HepG2 (cell line): Measurements from ENCODE around the gene OBP2A. TPM values are rescaled to one million over a fixed set of nuclear protein-coding genes. Genes with fewer than 3 reads are reported as not detected.
A peak's percentile ranks its signal among the peaks of the same experiment; 100 is the strongest.

Experiments used
- ATAC-seq: fragments of 200-7000 bp; cut with Tn5 transposase; 3 replicates; pipeline ENCODE4 v1.9.1; 2020; ENCODE audit warnings: mild to moderate bottlenecking, moderate library complexity
- BruUV-seq: library from RNA; stranded (reverse); fragments of 400-500 nt; replicated peaks from 2 replicates; lab custom pipeline; 2021; lab: Mats Ljungman, UMichigan
- CTCF ChIA-PET: fragments of 300-600 bp; formaldehyde crosslinking; extraction: SDS; loops from one replicate; lab custom pipeline; 2021; ENCODE audit warnings: low total read pairs, inconsistent platforms, low intra/inter-chr PET ratio; lab: Yijun Ruan, JAX
- POLR2A ChIA-PET: fragments of 350-600 bp; sonication (Branson Sonifier 250); formaldehyde crosslinking; loops from one replicate; lab custom pipeline; 2020; ENCODE audit warnings: antibody characterized with exemption, inconsistent platforms; lab: Yijun Ruan, JAX
- DNase-seq: peaks from one replicate; pipeline ENCODE4 v3.0.0-alpha.2; 2015; ENCODE audit warnings: low spot score
- FAIRE-seq: peaks from 3 replicates; lab custom pipeline; 2011; peaks lifted over from hg19 to GRCh38; lab: Jason Lieb, UNC
- H2AFZ ChIP-seq: one replicate; pipeline ENCODE4 v1.6.1; 2011; ENCODE audit warnings: low read length, inconsistent platforms
- H3K27ac ChIP-seq: fragments of 300-600 bp; 3 replicates; pipeline ENCODE4 v1.8.0; 2011; ENCODE audit warnings: mixed run types, mild to moderate bottlenecking, mixed read lengths, low read length, inconsistent platforms; ENCODE audit not compliant: insufficient read depth; ENCODE audit errors: extremely low read length
- H3K27me3 ChIP-seq, 2 experiments: fragments of 200-600 bp in 1 of 2; 2 replicates in 1 of 2; 3 replicates in 1 of 2; pipeline versions ENCODE4 v1.6.0 to v1.8.0; 2011; ENCODE audit warnings: low read length in 2 of 2, mild to moderate bottlenecking in 2 of 2, moderate library complexity in 2 of 2, inconsistent platforms in 1 of 2; ENCODE audit not compliant: insufficient read depth in 2 of 2, control insufficient read depth in 1 of 2
- H3K36me3 ChIP-seq, 2 experiments: fragments of 200-600 bp in 1 of 2; replicated peaks in 1 of 2; 2 replicates in 1 of 2; 3 replicates in 1 of 2; pipeline versions ENCODE4 v1.5.1 to v1.8.0; 2011; ENCODE audit warnings: low read length in 2 of 2, inconsistent platforms in 1 of 2; ENCODE audit not compliant: insufficient read depth in 2 of 2, control insufficient read depth in 1 of 2
- H3K4me1 ChIP-seq: 2 replicates; pipeline ENCODE4 v1.5.1; 2012; ENCODE audit warnings: low read length, inconsistent platforms; ENCODE audit not compliant: insufficient read depth
- H3K4me2 ChIP-seq: 2 replicates; pipeline ENCODE4 v1.6.0; 2011; ENCODE audit warnings: low read depth, low read length, inconsistent platforms
- H3K4me3 ChIP-seq, 3 experiments: fragments of 200-600 bp in 1 of 3; sonication (generic), shearing (Covaris generic) in 1 of 3; replicated peaks in 1 of 3; 2 replicates each; pipeline ENCODE4 v1.5.1; 2011 to 2016; ENCODE audit warnings: low read length in 3 of 3, inconsistent platforms in 2 of 3, low read depth in 2 of 3, mild to moderate bottlenecking in 2 of 3, control low read depth in 1 of 3, mixed read lengths in 1 of 3; ENCODE audit not compliant: insufficient read depth in 1 of 3
- H3K79me2 ChIP-seq: one replicate; pipeline ENCODE4 v1.6.1; 2011; ENCODE audit warnings: low read length, inconsistent platforms; ENCODE audit not compliant: insufficient read depth
- H3K9ac ChIP-seq: 2 replicates; pipeline ENCODE4 v1.6.0; 2011; ENCODE audit warnings: mild to moderate bottlenecking, low read depth, low read length, inconsistent platforms; ENCODE audit not compliant: insufficient read depth
- H3K9me3 ChIP-seq: 2 replicates; pipeline ENCODE4 v1.5.1; 2012; ENCODE audit warnings: mild to moderate bottlenecking, low read length
- H4K20me1 ChIP-seq: 2 replicates; pipeline ENCODE4 v1.6.0; 2011; ENCODE audit warnings: inconsistent platforms, mild to moderate bottlenecking, low read length, moderate library complexity; ENCODE audit not compliant: insufficient read depth
- BHLHE40 ChIP-seq: IDR thresholded peaks from 2 replicates; pipeline ENCODE4 v1.6.1; 2011; ENCODE audit warnings: low read length, improper control_type of control experiment
- E2F2 ChIP-seq: sonication (generic); formaldehyde crosslinking; IDR thresholded peaks from 2 replicates; pipeline ENCODE4 v1.4.0; 2020; ENCODE audit warnings: missing genetic modification reagents, borderline replicate concordance
- FOSL2 ChIP-seq: sonication (generic); formaldehyde crosslinking; IDR thresholded peaks from 2 replicates; pipeline ENCODE4 v1.4.0; 2020; ENCODE audit warnings: missing genetic modification reagents
- MEF2D ChIP-seq: sonication (generic); formaldehyde crosslinking; IDR thresholded peaks from 2 replicates; pipeline ENCODE4 v1.5.1; 2020; ENCODE audit warnings: mild to moderate bottlenecking, missing genetic modification reagents
- ZNF275 ChIP-seq: sonication (generic); formaldehyde crosslinking; IDR thresholded peaks from 2 replicates; pipeline ENCODE4 v1.8.0; 2022; ENCODE audit warnings: missing genetic modification reagents, mild to moderate bottlenecking, inconsistent platforms, borderline replicate concordance
- ZNF552 ChIP-seq: sonication (generic); formaldehyde crosslinking; IDR thresholded peaks from 2 replicates; pipeline ENCODE4 v1.9.0; 2022; ENCODE audit warnings: missing genetic modification reagents, mild to moderate bottlenecking, borderline replicate concordance
- ZNF567 ChIP-seq: sonication (generic); formaldehyde crosslinking; IDR thresholded peaks from 2 replicates; pipeline ENCODE4 v1.8.1; 2023; ENCODE audit warnings: mild to moderate bottlenecking, missing genetic modification reagents, borderline replicate concordance
- WGBS: methylation state at CpG from one replicate; pipeline ENCODE4 v1.1.6; 2017; ENCODE audit warnings: low lambda C conversion rate; 5-methylcytosine and 5-hydroxymethylcytosine counted together
- in situ Hi-C: cut with HindIII; loops from 2 replicates; pipeline ENCODE4 v1.10.0; 2017; ENCODE audit warnings: low pct_unique_long_range_greater_than_20kb; ENCODE audit not compliant: extremely low pct_ligation_motif_present
- intact Hi-C: fragments of 100-400 bp; cut with micrococcal nuclease; formaldehyde crosslinking; loops from one replicate; pipeline ENCODE4 v1.10.0; 2022; ENCODE audit not compliant: unreplicated experiment
- polyA plus RNA-seq, 8 experiments: library from polyadenylated mRNA; depleted of rRNA in 3 of 8; stranded (reverse) in 7 of 8; unstranded in 1 of 8; fragments of >200 nt; fragmentation: Illumina TruSeq in 4 of 8; extraction: Trizol in 4 of 8; gene quantifications; 2 replicates each; pipeline versions ENCODE4 v1.2.1 to v1.2.3, GENCODE V29; 2011 to 2016; ENCODE audit warnings: low read depth in 4 of 8, missing spikeins in 1 of 8, mixed read lengths in 1 of 8; ENCODE audit not compliant: insufficient read depth in 1 of 8
- total RNA-seq, 5 experiments: library from RNA; depleted of rRNA; stranded (reverse); fragments of >200 nt; fragmentation: Illumina TruSeq; extraction: Trizol; gene quantifications; 2 replicates each; pipeline ENCODE4 v1.2.3, GENCODE V29; 2016; ENCODE audit warnings: low read depth in 1 of 5

Gene OBP2A
- total and polyA plus RNA-seq, 2 of the 13 experiments (the other 11 are each of a cell fraction or from before 2014, with no cell fraction given): 0.32 TPM; not detected in 1

GRCh38 chr9:135523521-135524129 lies 22.3 kb upstream of the OBP2A start:
- Histone ChIP-seq H3K9me3 (no peaks in the 10 kb centered on the region), H4K20me1 (no peaks in the 10 kb centered on the region), H3K79me2 (no peaks in the 10 kb centered on the region), H3K4me3 (no peak overlapping the region), H3K27ac (no peak overlapping the region), H2AFZ (no peak overlapping the region), H3K27me3 (peaks cover 8 to 50% of the 10 kb centered on the region in 2 experiments), H3K9ac (no peak overlapping the region), H3K36me3 (no peaks in the 10 kb centered on the region), H3K4me2 (no peak overlapping the region), H3K4me1 (peaks cover 9% of the 10 kb centered on the region)
- ATAC-seq: peak; percentile 35
- DNase-seq: no peak
- BruUV-seq: no TSS peak
- no peak for FAIRE-seq
- no peak for TF ChIP-seq ZNF552
- TF ChIP-seq BHLHE40: peak; percentile 23; the same call in 1 of the 2 replicates
- no peak for TF ChIP-seq MEF2D (CRISPR knock-in tag)
- no peak for TF ChIP-seq ZNF275
- WGBS: 25% methylated on average over 2 of the region's 21 CpGs
- POLR2A ChIA-PET: no interaction called here
- in situ Hi-C loops: no loop called here
- CTCF ChIA-PET: no interaction called here
- intact Hi-C loops: no loop called here

- ChIA-PET POLR2A (no interaction called here), CTCF (no interaction called here)
- ATAC-seq: peak; percentile 38
- BruUV-seq: no TSS peak
- DNase-seq: no peak
- H3K4me2 ChIP-seq: no peak overlapping the region
- H3K27ac ChIP-seq: no peak overlapping the region
- H3K9ac ChIP-seq: no peak overlapping the region
- no peak for TF ChIP-seq ZNF567 (CRISPR knock-in tag)
- no peak for TF ChIP-seq E2F2
- TF ChIP-seq FOSL2: peak; percentile 58
- H3K27me3 ChIP-seq: peaks cover 8 to 50% of the 10 kb centered on the region in 2 experiments
- in situ Hi-C loops (no loop called here), intact Hi-C loops (no loop called here)
- 9% methylated on average over 8 of the region's 27 CpGs for WGBS
- H3K36me3 ChIP-seq: no peaks in the 10 kb centered on the region
- H3K4me3 ChIP-seq: no peak overlapping the region
- H3K9me3 ChIP-seq: no peaks in the 10 kb centered on the region
- H3K79me2 ChIP-seq: no peaks in the 10 kb centered on the region
- H3K4me1 ChIP-seq: peaks cover 9% of the 10 kb centered on the region
- no peak overlapping the region for H2AFZ ChIP-seq
- no peaks in the 10 kb centered on the region for H4K20me1 ChIP-seq
- FAIRE-seq: no peak
Measured at GRCh38 chr9:135524130-135524861, 21.6 kb upstream of the OBP2A start.
